GM23338 (cell line): Measurements from ENCODE around the gene ZBTB8OS. TPM values are rescaled to one million over a fixed set of nuclear protein-coding genes. Genes with fewer than 3 reads are reported as not detected.
A peak's percentile ranks its signal among the peaks of the same experiment; 100 is the strongest.

Source experiments
- ATAC-seq: fragments of 200-7000 bp; cut with Tn5 transposase; 3 replicates; pipeline ENCODE4 v1.9.1; 2020
- DNase-seq: peaks from one replicate; pipeline ENCODE4 v3.0.0-alpha.2; 2015; ENCODE audit warnings: low spot score
- H2AFZ ChIP-seq: fragments of 200-600 bp; sonication (generic); 2 replicates; pipeline ENCODE4 v1.8.0; 2016; ENCODE audit warnings: antibody characterized with exemption, mild to moderate bottlenecking, moderate library complexity
- H3F3A ChIP-seq: fragments of 200-600 bp; sonication (generic); replicated peaks from 2 replicates; pipeline ENCODE4 v1.8.0; 2017; ENCODE audit warnings: antibody characterized with exemption, mixed run types, low read depth
- H3K27ac ChIP-seq: fragments of 200-600 bp; sonication (generic); 2 replicates; pipeline ENCODE4 v1.6.1; 2016; ENCODE audit warnings: low read depth
- H3K27me3 ChIP-seq: fragments of 200-600 bp; sonication (generic); 2 replicates; pipeline ENCODE4 v1.8.0; 2016; ENCODE audit warnings: mild to moderate bottlenecking, mixed run types, moderate library complexity; ENCODE audit not compliant: insufficient read depth
- H3K36me3 ChIP-seq: fragments of 200-600 bp; sonication (generic); 2 replicates; pipeline ENCODE4 v1.8.0; 2016; ENCODE audit warnings: mild to moderate bottlenecking; ENCODE audit not compliant: insufficient read depth
- H3K4me1 ChIP-seq: fragments of 200-600 bp; sonication (generic); 2 replicates; pipeline ENCODE4 v1.8.0; 2016; ENCODE audit warnings: mild to moderate bottlenecking, moderate library complexity; ENCODE audit not compliant: insufficient read depth
- H3K4me2 ChIP-seq: fragments of 200-600 bp; sonication (generic); 2 replicates; pipeline ENCODE4 v1.7.1; 2017; ENCODE audit warnings: mixed run types
- H3K4me3 ChIP-seq: fragments of 200-600 bp; sonication (generic); 2 replicates; pipeline ENCODE4 v1.6.1; 2016; ENCODE audit warnings: mixed run types
- H3K79me2 ChIP-seq: fragments of 200-600 bp; sonication (generic); replicated peaks from 2 replicates; pipeline ENCODE4 v1.8.0; 2017; ENCODE audit warnings: mild to moderate bottlenecking; ENCODE audit not compliant: insufficient read depth
- H3K9me2 ChIP-seq: fragments of 200-600 bp; sonication (generic); 2 replicates; pipeline ENCODE4 v1.8.0; 2017; ENCODE audit not compliant: insufficient read depth
- H4K20me1 ChIP-seq: fragments of 200-600 bp; sonication (generic); replicated peaks from 2 replicates; pipeline ENCODE4 v1.8.0; 2017; ENCODE audit warnings: mild to moderate bottlenecking; ENCODE audit not compliant: insufficient read depth
- H3K27ac Mint-ChIP-seq: 2 replicates; pipeline ENCODE4 v1.8.0; 2020; ENCODE audit warnings: inconsistent platforms, mild to moderate bottlenecking, moderate library complexity, mixed read lengths
- H3K27me3 Mint-ChIP-seq: 3 replicates; pipeline ENCODE4 v1.8.0; 2022; ENCODE audit warnings: low read depth, mild to moderate bottlenecking, moderate library complexity, mixed read lengths, inconsistent platforms; ENCODE audit not compliant: insufficient read depth, poor library complexity
- H3K36me3 Mint-ChIP-seq: 3 replicates; pipeline ENCODE4 v1.8.0; 2021; ENCODE audit warnings: low read depth, mild to moderate bottlenecking, inconsistent platforms, moderate library complexity, mixed read lengths
- H3K4me1 Mint-ChIP-seq: 3 replicates; pipeline ENCODE4 v1.8.0; 2020; ENCODE audit warnings: mild to moderate bottlenecking, inconsistent platforms, mixed read lengths
- H3K4me3 Mint-ChIP-seq: 3 replicates; pipeline ENCODE4 v1.8.0; 2021; ENCODE audit warnings: moderate library complexity, mild to moderate bottlenecking, inconsistent platforms, mixed read lengths
- H3K9me3 Mint-ChIP-seq: 3 replicates; pipeline ENCODE4 v1.8.0; 2020; ENCODE audit warnings: moderate library complexity, mild to moderate bottlenecking, inconsistent platforms, mixed read lengths
- EZH2 ChIP-seq: fragments of 200-600 bp; sonication (generic); IDR thresholded peaks from one replicate; pipeline ENCODE4 v1.8.0; 2017; ENCODE audit warnings: antibody characterized with exemption, mild to moderate bottlenecking, low read depth; ENCODE audit not compliant: unreplicated experiment
- EZH2phosphoT487 ChIP-seq: fragments of 200-600 bp; sonication (generic); IDR thresholded peaks from one replicate; pipeline ENCODE4 v1.8.1; 2018; ENCODE audit warnings: antibody characterized with exemption; ENCODE audit not compliant: unreplicated experiment
- NANOG ChIP-seq: IDR thresholded peaks from 2 replicates; pipeline ENCODE4 v1.6.1; 2016; ENCODE audit warnings: antibody characterized with exemption, borderline replicate concordance
- POLR2AphosphoS5 ChIP-seq: IDR thresholded peaks from 2 replicates; pipeline ENCODE4 v1.6.1; 2016; ENCODE audit warnings: antibody characterized with exemption, low read depth
- STAT1 ChIP-seq: IDR thresholded peaks from one replicate; pipeline ENCODE4 v1.6.1; 2016; ENCODE audit warnings: antibody characterized with exemption; ENCODE audit not compliant: unreplicated experiment
- ZNF331 ChIP-seq: fragments of 250-450 bp; sonication (Bioruptor Pico); IDR thresholded peaks from 2 replicates; pipeline ENCODE4 v1.5.0; 2020; ENCODE audit warnings: low read depth, mild to moderate bottlenecking, moderate library complexity
- polyA plus RNA-seq: library from polyadenylated mRNA; unstranded; fragments of >200 nt; fragmentation: Nextera tagmentation; extraction: Ambion mirVana; gene quantifications from 2 replicates; pipeline ENCODE4 v1.2.1, GENCODE V29; 2016
- total RNA-seq: library from RNA; depleted of rRNA; stranded (reverse); fragments of >200 nt; shearing (Covaris generic); gene quantifications from 2 replicates; pipeline ENCODE4 v1.2.3, GENCODE V29; 2014
- TF ChIP-seq, protein P1 (sequence below): fragments of 250-450 bp; sonication (Bioruptor Pico); IDR thresholded peaks from 2 replicates; pipeline ENCODE4 v1.5.0; 2020; ENCODE audit warnings: mild to moderate bottlenecking, moderate library complexity
- TF ChIP-seq, protein P2 (sequence below): IDR thresholded peaks from one replicate; pipeline ENCODE4 v1.6.1; 2018; ENCODE audit warnings: antibody characterized with exemption; ENCODE audit not compliant: unreplicated experiment
- TF ChIP-seq, protein P3 (sequence below): IDR thresholded peaks from 2 replicates; pipeline ENCODE4 v1.6.1; 2016; ENCODE audit warnings: antibody characterized with exemption

The ZBTB8OS gene
- total and polyA plus RNA-seq, 2 experiments from 2014 or later, result 22.0 to 159 TPM

- TF ChIP-seq EZH2phosphoT487 (no peak), EZH2 (no peak), POLR2AphosphoS5 (no peak), ZNF331 (CRISPR knock-in tag) (no peak), STAT1 (no peak)
- TF ChIP-seq, protein P1, sequence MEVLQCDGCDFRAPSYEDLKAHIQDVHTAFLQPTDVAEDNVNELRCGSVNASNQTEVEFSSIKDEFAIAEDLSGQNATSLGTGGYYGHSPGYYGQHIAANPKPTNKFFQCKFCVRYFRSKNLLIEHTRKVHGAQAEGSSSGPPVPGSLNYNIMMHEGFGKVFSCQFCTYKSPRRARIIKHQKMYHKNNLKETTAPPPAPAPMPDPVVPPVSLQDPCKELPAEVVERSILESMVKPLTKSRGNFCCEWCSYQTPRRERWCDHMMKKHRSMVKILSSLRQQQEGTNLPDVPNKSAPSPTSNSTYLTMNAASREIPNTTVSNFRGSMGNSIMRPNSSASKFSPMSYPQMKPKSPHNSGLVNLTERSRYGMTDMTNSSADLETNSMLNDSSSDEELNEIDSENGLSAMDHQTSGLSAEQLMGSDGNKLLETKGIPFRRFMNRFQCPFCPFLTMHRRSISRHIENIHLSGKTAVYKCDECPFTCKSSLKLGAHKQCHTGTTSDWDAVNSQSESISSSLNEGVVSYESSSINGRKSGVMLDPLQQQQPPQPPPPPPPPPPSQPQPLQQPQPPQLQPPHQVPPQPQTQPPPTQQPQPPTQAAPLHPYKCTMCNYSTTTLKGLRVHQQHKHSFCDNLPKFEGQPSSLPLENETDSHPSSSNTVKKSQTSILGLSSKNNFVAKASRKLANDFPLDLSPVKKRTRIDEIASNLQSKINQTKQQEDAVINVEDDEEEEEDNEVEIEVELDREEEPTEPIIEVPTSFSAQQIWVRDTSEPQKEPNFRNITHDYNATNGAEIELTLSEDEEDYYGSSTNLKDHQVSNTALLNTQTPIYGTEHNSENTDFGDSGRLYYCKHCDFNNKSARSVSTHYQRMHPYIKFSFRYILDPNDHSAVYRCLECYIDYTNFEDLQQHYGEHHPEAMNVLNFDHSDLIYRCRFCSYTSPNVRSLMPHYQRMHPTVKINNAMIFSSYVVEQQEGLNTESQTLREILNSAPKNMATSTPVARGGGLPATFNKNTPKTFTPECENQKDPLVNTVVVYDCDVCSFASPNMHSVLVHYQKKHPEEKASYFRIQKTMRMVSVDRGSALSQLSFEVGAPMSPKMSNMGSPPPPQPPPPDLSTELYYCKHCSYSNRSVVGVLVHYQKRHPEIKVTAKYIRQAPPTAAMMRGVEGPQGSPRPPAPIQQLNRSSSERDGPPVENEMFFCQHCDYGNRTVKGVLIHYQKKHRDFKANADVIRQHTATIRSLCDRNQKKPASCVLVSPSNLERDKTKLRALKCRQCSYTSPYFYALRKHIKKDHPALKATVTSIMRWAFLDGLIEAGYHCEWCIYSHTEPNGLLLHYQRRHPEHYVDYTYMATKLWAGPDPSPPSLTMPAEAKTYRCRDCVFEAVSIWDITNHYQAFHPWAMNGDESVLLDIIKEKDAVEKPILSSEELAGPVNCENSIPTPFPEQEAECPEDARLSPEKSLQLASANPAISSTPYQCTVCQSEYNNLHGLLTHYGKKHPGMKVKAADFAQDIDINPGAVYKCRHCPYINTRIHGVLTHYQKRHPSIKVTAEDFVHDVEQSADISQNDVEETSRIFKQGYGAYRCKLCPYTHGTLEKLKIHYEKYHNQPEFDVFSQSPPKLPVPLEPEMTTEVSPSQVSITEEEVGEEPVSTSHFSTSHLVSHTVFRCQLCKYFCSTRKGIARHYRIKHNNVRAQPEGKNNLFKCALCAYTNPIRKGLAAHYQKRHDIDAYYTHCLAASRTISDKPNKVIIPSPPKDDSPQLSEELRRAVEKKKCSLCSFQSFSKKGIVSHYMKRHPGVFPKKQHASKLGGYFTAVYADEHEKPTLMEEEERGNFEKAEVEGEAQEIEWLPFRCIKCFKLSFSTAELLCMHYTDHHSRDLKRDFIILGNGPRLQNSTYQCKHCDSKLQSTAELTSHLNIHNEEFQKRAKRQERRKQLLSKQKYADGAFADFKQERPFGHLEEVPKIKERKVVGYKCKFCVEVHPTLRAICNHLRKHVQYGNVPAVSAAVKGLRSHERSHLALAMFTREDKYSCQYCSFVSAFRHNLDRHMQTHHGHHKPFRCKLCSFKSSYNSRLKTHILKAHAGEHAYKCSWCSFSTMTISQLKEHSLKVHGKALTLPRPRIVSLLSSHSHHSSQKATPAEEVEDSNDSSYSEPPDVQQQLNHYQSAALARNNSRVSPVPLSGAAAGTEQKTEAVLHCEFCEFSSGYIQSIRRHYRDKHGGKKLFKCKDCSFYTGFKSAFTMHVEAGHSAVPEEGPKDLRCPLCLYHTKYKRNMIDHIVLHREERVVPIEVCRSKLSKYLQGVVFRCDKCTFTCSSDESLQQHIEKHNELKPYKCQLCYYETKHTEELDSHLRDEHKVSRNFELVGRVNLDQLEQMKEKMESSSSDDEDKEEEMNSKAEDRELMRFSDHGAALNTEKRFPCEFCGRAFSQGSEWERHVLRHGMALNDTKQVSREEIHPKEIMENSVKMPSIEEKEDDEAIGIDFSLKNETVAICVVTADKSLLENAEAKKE (CRISPR knock-in tag), result no peak
These were observed 43.3 kb upstream of the ZBTB8OS start (continued) for GRCh38 chr1:32693455-32694174.

DNA sequence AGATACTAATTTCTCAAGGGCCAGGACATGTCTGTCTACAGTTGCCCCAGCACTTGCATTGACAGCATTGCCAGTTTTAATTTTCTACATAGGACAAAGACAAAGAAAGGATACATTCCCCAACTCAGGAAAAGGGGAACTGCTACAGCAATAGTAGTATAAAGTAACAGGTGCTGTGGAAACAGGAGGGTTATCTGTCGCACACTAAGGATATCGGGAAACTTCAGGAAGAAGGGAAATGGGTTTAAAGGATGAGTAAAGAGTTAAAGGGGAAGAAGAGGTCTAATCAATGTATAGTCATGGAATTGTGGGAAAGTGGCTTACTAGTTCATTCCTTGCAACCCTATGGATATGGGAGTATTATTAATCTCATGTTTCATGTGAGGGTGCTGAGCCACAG is 36.0 kb upstream of the ZBTB8OS start:
- Histone ChIP-seq H3K27ac (peak overlapping the region; percentile 72; the same call in 1 of the 2 replicates), H3K4me3 (no peak overlapping the region)
- TF ChIP-seq, protein P2, sequence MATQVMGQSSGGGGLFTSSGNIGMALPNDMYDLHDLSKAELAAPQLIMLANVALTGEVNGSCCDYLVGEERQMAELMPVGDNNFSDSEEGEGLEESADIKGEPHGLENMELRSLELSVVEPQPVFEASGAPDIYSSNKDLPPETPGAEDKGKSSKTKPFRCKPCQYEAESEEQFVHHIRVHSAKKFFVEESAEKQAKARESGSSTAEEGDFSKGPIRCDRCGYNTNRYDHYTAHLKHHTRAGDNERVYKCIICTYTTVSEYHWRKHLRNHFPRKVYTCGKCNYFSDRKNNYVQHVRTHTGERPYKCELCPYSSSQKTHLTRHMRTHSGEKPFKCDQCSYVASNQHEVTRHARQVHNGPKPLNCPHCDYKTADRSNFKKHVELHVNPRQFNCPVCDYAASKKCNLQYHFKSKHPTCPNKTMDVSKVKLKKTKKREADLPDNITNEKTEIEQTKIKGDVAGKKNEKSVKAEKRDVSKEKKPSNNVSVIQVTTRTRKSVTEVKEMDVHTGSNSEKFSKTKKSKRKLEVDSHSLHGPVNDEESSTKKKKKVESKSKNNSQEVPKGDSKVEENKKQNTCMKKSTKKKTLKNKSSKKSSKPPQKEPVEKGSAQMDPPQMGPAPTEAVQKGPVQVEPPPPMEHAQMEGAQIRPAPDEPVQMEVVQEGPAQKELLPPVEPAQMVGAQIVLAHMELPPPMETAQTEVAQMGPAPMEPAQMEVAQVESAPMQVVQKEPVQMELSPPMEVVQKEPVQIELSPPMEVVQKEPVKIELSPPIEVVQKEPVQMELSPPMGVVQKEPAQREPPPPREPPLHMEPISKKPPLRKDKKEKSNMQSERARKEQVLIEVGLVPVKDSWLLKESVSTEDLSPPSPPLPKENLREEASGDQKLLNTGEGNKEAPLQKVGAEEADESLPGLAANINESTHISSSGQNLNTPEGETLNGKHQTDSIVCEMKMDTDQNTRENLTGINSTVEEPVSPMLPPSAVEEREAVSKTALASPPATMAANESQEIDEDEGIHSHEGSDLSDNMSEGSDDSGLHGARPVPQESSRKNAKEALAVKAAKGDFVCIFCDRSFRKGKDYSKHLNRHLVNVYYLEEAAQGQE, result no peak
- no peak for TF ChIP-seq NANOG
- TF ChIP-seq, protein P3, sequence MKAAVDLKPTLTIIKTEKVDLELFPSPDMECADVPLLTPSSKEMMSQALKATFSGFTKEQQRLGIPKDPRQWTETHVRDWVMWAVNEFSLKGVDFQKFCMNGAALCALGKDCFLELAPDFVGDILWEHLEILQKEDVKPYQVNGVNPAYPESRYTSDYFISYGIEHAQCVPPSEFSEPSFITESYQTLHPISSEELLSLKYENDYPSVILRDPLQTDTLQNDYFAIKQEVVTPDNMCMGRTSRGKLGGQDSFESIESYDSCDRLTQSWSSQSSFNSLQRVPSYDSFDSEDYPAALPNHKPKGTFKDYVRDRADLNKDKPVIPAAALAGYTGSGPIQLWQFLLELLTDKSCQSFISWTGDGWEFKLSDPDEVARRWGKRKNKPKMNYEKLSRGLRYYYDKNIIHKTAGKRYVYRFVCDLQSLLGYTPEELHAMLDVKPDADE, result no peak
- TF ChIP-seq EZH2, result no peak

More for the DNA sequence above, 36.0 kb upstream of the ZBTB8OS start:
- Histone ChIP-seq H3K4me1 (no peaks in the 10 kb centered on the region), H4K20me1 (peaks cover 11% of the 10 kb centered on the region), H3K79me2 (no peaks in the 10 kb centered on the region), H3K36me3 (peaks cover 45% of the 10 kb centered on the region), H3F3A (peaks cover 31% of the 10 kb centered on the region; the same call in 1 of the 2 replicates), H3K9me2 (no peaks in the 10 kb centered on the region), H3K4me2 (no peak overlapping the region), H2AFZ (no peak overlapping the region), H3K27me3 (no peaks in the 10 kb centered on the region)
- Mint-ChIP-seq H3K4me3 (no peak overlapping the region), H3K4me1 (no peaks in the 10 kb centered on the region), H3K36me3 (peaks cover 39% of the 10 kb centered on the region; the same call in 2 of the 3 replicates), H3K27ac (no peak overlapping the region), H3K27me3 (peaks cover 4% of the 10 kb centered on the region), H3K9me3 (no peaks in the 10 kb centered on the region)
- ATAC-seq (no peak), DNase-seq (no peak)
